Activated naive CD4-positive, alpha-beta T cell treated with anti-CD3 and anti-CD28 coated beads, Interleukin-2, amount 50 U/mL, for 16 hours (primary cell): ENCODE results near the gene TOR4A.
A peak's percentile ranks its signal among the peaks of the same experiment; 100 is the strongest.
"Not testable (repeated sequence)": the region's sequence is repeated elsewhere in the genome, so short reads cannot be mapped to it uniquely, and the experiment has no call there.

ENCODE experiments used
- DNase-seq: peaks from one replicate; pipeline ENCODE4 v3.0.0-alpha.2; 2020

Gene TOR4A

DNA sequence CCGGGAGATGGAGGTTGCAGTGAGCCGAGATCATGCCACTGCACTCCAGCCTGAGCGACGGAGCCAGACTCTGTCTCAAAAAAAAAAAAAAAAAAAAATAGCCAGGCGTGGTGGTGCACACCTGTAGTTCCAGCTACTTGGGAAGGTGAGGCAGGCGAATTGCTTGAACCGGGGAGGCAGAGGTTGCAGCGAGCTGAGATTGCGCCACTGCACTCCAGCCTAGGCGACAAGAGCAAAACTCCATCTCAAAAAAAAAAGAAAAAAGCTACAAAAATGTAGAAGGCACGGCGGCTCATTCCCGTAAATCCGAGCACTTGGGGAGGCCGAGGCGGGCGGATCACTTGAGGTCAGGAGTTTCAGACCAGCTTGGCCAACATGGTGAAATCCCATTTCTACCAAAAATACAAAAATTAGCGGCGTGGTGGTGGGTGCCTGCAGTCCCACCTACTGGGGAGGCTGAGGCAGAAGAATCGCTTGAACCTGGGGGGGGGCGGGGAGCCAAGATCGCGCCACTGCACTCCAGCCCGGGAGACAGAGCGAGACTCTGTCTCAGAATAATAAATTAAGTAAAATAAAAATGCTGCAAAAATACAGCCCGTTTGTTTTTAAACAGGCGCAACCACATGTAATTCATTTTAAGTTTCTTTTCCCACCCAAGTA, 37.9 kb upstream of the TOR4A start:
- not testable (repeated sequence) for DNase-seq

GRCh38 chr9:137240318-137240840, 37.1 kb upstream of the TOR4A start:
- DNase-seq, result peak; percentile 77

DNA sequence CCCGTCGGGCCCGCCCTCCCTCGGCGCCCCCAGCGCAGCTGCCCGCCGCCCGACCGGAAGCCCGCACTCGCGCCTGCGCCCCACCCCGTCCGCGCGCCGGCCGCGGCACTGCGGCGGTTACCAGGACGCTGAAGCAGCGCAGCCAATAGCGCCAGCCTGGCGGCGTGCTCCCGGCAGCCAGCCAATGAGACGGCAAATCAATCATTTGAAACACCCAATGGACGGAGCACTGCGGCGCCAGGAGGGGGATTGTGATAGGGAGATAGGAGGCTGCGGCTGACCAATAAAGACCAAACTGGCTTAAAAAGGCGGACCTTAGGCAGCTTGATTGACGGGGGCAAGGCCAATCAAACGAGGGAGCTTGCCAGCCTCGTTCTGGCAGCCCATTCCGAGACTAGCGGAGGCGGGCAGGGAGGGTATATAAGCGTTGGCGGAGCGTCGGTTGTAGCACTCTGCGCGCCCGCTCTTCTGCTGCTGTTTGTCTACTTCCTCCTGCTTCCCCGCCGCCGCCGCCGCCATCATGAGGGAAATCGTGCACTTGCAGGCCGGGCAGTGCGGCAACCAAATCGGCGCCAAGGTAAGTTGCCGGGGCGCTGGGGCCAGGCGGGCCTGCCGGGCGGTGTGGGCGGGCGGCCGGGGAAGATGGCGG, 36.6 kb upstream of the TOR4A start, which contains the start of gene TUBB4B:
Gene TUBB4B, plus strand, starts transcription at position 447 of the 649 bp plus-strand sequence. Its CDS starts 74 bp downstream, at position 521.
- DNase-seq, result peak; percentile 97

DNA sequence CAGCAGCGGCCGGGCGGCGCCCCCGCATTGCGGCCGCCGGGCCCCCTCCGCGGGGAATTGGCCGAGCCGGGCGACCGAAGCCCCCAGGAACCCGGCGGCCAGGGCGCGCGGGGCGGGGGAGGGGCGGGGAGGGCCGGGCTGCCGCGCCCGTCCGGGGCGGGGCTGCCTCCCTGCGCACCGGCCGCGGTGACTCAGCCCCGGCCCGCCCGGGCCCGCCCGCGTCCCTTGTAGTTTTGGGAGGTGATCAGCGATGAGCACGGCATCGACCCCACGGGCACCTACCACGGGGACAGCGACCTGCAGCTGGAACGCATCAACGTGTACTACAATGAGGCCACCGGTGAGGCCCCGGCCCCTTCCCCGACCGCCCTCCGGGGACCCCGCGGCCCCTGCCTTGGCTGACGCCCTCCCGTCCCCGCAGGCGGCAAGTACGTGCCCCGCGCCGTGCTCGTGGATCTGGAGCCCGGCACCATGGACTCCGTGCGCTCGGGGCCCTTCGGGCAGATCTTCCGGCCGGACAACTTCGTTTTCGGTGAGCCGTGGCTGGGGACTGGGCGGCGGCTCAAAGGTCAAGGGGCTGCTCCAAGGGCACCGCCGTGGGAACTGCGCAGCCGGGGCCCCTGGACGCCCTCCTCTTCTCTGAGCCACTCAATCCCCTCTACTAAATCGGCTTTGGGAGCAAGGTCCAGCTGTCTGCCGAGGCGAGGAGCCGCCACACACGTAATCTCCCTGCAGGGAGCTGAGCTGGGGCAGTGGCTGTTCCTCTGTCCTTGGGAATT, 35.8 kb upstream of the TOR4A start:
- DNase-seq, result peak; percentile 71

DNA sequence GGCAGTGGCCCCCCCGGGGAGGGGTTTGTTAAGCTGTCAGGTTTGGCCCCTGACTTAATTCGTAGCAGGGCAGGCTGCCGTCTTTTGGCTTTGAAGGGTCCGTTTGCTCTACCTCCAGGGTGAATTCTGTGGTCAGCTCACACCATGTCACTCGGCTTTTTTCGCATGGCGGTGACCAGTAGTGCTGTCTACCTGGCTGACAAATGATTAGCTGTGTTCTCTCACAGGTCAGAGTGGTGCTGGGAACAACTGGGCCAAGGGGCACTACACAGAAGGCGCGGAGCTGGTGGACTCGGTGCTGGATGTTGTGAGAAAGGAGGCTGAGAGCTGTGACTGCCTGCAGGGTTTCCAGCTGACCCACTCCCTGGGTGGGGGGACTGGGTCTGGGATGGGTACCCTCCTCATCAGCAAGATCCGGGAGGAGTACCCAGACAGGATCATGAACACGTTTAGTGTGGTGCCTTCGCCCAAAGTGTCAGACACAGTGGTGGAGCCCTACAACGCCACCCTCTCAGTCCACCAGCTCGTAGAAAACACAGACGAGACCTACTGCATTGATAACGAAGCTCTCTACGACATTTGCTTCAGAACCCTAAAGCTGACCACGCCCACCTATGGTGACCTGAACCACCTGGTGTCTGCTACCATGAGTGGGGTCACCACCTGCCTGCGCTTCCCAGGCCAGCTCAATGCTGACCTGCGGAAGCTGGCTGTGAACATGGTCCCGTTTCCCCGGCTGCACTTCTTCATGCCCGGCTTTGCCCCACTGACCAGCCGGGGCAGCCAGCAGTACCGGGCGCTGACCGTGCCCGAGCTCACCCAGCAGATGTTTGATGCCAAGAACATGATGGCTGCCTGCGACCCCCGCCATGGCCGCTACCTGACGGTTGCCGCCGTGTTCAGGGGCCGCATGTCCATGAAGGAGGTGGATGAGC, 35.0 kb upstream of the TOR4A start:
- no peak for DNase-seq

DNA sequence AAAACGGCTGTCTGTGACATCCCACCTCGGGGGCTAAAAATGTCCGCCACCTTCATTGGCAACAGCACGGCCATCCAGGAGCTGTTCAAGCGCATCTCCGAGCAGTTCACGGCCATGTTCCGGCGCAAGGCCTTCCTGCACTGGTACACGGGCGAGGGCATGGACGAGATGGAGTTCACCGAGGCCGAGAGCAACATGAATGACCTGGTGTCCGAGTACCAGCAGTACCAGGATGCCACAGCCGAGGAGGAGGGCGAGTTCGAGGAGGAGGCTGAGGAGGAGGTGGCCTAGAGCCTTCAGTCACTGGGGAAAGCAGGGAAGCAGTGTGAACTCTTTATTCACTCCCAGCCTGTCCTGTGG, 34.3 kb upstream of the TOR4A start:
- DNase-seq, result not testable (repeated sequence)

DNA sequence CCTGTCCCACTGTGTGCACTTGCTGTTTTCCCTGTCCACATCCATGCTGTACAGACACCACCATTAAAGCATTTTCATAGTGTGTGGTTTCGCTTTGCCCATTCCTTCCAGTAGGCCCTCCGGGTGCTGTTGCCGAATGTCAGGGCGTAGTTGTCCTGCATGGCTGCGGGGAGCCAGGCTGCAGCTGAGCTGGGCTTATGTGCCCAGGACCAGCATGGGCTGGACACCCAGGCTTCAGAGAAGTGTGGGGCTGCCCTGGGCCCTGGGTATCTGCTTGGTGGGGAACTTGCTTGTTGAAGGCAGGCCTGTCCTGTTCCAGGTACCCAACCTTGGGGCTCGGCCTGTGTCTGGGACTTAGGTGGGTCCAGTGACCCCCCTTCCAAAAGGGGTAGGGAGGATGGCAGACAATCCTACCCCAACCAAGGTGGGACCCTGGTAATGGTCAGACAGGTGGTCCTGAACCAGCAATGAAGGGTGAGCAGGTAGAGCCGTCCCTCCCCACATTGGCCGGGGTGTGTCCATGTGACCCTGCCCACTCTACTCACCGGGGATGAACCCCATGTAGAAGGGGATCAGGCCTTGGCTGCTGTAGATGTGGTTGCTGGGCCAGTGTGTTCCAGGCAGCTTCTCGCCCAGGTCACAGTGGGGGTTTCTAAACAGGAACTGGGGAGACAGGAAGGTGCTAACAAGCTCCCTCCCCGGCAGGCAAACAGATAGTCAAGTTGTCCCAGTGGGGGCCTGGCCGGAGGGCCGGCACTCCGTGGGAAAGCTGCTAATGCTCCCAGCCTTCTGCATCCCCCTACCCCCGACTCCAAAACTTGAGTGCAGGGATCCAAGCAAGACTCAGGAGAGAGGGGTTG, 33.7 kb upstream of the TOR4A start:
- no peak for DNase-seq

DNA sequence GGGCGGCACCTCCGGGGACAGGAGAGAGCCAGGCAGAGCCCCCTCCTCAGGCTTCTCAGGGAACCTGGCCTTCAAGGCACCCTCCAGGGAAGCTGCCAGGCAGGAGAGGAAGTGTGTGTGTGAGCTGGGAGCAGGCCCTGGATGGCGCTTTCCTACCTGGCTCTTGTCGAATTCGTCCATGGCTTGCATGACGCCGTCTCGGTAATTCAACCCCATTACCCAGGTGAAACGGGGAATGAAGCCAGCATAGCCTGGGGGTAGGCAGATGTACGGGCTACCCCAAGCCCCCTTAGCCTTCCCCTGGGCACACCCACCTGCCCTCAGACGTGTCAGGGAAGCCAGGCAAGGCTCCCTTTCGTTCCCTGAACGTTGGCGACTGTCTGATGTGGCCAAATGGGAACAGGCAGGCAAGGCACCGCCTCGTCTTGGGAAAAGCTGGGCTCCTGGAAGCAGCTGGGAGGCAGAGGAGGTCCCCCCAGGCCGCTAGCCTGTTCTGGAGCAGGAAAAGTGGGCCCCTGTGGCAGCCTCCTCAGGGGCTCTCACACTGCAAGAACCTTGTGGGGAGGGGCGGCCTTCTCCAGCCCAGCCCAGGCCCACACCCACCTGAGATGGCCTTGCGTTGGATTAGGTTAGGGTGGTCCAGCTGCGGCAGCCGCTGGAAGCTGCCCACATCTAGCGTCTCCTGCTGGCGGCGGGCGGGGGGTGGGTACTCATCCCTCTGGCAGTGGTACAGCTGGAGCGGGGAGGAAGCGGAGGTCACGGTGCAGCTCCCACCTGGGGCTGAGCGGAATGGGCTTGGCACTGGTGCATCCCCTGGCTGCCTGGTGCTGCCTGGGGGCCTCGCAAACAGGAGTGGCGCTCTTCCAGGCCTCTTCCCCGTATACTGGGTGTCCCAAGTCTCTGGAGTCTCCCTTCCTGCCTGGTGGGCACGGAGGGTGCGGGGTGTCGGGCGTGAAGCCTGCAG, 32.8 kb upstream of the TOR4A start:
- no peak for DNase-seq

DNA sequence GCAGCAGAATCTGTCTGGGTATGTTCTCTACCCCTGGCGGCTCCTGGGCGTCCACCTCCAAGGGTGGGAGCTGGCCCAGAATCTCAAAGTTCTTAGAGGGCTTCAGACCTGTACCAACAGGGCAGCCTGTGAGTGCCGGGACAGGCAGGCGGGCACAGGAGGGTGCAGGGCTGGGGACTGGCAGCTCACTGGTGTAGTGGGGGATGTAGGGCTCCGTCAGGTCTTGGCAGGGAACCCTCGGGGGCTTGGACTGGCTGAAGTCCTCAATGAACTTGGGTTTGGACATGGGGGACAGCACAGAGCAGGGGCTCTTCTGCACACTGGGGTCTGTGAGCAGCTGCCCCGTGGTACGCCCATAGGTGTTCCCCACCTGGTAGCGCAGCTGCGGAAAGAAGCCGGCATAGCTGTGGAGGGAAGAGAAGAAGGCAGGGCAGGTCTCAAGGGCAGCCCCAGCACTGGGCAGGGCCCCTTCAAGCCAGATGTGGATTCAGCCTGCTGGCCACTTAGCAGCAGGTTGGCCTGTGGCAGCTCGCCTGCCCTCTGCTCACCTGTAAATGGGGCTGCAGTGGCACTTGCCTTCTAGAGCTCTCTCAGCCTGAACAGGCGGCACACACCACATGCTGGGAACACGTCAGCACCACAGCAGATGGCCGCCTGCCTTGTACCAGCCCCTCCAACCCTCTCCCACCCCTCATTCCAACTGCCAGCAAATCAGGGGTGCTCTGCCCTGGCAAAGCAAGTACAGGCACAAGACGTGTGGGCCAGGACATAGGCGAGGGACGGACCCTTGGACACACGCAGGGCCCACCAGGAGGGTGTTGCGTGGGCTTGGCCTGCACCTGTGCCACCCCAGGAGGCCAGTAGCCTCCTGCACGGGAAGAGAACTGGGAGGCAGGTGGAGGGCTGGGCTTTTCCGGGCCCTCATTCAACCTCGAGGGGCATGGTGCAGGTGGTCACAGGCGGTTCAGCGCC, 31.8 kb upstream of the TOR4A start:
- no peak for DNase-seq

DNA sequence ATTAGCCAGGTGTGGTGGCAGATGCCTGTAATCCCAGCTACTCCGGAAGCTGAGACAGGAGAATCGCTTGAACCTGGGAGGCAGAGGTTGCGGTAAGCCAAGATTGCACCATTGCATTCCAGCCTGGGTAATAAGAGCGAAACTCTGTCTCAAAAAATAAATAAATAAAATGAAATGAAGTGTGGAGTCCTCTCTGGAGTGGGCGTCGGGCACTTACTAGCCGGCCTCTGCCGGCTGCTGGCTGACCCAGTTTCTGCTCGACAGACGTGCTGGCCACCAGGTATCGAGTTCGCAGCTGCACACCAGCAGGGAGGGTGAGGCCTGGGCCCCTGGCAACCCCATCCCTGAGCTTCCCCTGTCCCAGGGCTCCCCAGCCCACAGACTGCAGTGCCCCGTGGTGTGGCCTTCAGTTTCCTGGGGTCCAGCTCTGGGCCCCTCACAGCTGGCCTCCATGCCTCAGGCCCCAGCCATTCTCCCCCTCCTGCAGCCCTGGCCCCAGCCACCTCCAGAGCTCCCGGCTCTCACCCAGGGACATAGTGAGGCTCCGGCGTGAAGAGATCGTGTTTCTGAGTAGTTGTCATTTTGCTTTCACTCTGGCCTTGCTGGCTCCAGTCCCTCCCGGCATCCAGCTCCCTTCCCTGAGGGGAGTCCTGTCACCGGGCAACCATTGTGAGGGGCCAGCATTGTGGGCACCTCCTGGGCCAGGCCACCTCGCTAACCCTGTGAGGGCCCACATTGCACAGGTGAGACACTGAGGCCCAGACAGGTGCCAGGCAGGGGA, 30.2 kb upstream of the TOR4A start:
- DNase-seq, result no peak

- no peak for DNase-seq
These were observed 29.7 kb upstream of the TOR4A start for GRCh38 chr9:137247916-137248175.

- no peak for DNase-seq
These were observed 27.0 kb upstream of the TOR4A start for GRCh38 chr9:137250329-137251193.

- DNase-seq, result no peak
These were observed 26.4 kb upstream of the TOR4A start, which contains the start of gene STPG3 for GRCh38 chr9:137251194-137251461. Gene STPG3, plus strand, starts transcription at chr9:137251286. Its CDS starts 1 bp downstream, at chr9:137251287.

DNA sequence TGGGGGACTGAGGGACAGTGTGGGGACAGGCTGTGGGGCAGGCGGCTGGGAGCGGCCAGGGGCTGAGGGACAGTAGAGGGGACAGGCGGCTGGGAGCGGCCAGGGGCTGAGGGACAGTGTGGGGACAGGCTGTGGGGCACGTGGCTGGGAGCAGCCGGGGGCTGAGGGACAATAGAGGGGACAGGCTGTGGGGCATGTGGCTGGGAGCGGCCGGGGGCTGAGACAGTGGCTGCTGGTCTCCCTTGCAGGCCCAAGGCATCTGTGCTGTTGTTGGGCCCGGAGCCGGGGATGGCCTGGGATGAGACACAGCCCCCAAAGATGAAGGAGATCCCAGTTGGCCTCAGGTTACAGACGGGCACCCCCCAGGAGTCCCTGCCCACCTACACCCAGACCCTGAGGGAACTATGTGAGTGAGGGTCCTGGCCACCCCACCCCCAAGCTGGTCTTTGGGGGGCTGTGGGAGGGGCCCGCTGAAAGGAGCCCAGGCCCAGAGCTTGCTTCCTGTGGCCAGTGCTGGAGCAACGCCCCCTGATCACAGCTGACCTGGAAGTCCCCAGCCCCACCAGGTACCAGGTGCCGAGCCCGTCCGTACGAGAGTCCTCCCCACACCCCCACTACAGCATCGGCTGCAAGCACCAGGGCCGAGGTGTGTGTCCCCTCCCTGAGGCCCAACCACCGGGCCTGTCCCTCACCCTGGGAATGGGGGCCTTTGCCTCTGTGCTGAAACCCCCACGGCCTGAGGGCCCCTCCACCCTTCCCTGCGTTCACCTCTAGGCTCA, 25.8 kb upstream of the TOR4A start:
- no peak for DNase-seq

GRCh38 chr9:137252555-137253506, 24.7 kb upstream of the TOR4A start:
- DNase-seq, result no peak
